ENCODE results near the gene AAGAB.

Gene AAGAB

DNA sequence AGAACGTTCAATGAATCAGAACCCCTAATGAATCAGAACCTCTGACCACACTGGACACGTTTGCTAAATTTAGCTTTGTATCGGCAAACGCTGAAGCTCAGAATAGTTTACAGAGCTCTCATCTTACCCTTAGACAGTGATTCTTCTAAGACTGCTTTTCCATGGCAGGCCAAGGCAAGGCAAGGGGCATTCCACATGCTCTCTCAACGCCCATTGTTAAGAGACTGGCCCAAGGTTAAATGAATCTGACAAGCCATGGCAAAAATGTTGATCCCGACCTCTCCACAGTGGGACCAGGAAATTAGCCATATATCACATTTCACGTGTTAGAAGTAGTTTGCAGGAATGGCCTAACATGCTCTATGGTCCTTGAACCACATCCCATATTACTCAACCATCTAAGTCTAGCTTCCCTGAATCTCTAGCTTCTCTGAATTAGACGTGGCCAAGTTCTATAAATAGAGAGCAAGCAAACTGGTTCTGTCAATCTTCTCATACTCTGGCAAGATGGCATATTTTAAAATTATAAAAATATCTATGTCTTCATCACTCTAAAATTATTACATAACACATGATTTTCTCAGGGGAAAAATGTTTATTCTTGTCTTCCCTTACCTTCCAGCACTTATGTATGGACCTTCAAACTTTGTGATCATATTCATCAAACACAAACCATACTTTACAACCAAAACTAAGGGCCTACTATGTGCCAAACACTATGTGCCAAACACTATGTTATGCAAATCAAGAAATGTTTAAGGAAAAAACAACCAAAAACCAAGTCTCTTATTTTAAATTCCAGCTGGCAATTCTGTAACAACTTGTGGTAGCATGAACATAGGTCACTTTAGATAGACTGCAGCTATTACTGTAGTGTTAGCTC lies 54.3 kb downstream of the AAGAB start:
- no peaks in the 10 kb centered on the region for H3K9me3 ChIP-seq
- no peak for TF ChIP-seq Cebpa-rat (IDR thresholded peaks at IDR 0.05)
- H3K27ac ChIP-seq, result no peak overlapping the region
- H3K36me3 ChIP-seq, result peaks cover 25% of the 10 kb centered on the region
- H3K9ac ChIP-seq, result no peak overlapping the region
- H4K20me1 ChIP-seq, result no peaks in the 10 kb centered on the region
- H3K4me1 ChIP-seq, result no peaks in the 10 kb centered on the region
- no peak overlapping the region for H3K4me3 ChIP-seq
- no peak overlapping the region for H3K4me2 ChIP-seq
- no peaks in the 10 kb centered on the region for H3K27me3 ChIP-seq

DNA sequence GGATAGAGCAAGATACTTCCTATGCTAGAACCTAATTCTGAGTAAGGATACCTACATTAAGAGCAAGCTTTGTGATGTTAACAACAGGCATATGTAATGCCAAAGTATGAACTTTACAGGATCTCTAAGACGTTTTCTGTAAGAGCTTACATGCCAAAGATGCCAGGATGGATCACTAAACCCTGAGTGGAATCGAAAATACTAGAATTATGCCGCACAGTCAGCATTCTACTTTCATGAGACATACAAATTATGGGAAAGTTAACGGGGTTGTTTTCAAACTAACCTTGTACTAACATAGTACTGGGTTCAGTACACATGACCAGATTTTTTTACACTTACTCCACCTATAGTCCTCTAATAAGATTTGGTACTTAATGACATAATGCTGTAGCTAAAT lies 55.1 kb downstream of the AAGAB start:
- Histone ChIP-seq H3K27ac (no peak overlapping the region), H3K9ac (no peak overlapping the region), H3K27me3 (no peaks in the 10 kb centered on the region), H3K4me1 (no peaks in the 10 kb centered on the region), H3K4me2 (no peak overlapping the region), H3K36me3 (peaks cover 32% of the 10 kb centered on the region), H3K4me3 (no peak overlapping the region), H4K20me1 (no peaks in the 10 kb centered on the region), H3K9me3 (no peaks in the 10 kb centered on the region)
- no peak for TF ChIP-seq Cebpa-rat (IDR thresholded peaks at IDR 0.05)

DNA sequence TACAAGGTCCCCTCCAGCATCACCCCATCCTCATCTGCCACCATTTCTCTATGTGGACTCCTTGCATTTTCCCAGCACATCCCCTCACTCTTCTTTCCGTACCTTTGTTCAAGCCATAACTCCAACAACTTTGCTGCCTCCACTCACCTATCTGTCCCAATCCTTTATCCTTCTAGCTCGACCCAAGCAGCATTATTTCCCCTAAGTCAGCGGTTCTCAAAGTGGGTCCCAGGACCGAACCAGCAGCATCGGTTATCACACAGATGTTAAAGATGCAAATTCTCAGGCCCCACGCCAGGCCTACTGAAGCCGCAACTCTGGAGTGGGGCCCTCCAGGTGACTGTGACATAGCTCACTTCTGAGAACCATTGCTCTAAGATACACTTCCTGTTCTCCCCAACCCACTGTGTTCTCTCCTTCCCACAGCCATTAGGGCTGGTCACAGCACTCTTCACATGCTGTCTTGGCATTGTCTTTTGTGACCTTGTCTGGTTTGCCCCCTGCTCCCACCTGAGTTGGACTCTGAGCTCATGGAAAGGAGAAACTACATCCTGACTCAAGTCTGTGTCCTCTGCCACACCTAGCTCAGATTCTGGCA lies 56.2 kb downstream of the AAGAB start:
- no peaks in the 10 kb centered on the region for H3K27me3 ChIP-seq
- no peak overlapping the region for H3K4me3 ChIP-seq
- H4K20me1 ChIP-seq, result no peaks in the 10 kb centered on the region; the same call in 1 of the 2 replicates
- no peak overlapping the region for H3K27ac ChIP-seq
- no peaks in the 10 kb centered on the region for H3K4me1 ChIP-seq
- H3K9ac ChIP-seq, result no peak overlapping the region
- H3K9me3 ChIP-seq, result no peaks in the 10 kb centered on the region
- H3K36me3 ChIP-seq, result peaks cover 44% of the 10 kb centered on the region
- no peak overlapping the region for H3K4me2 ChIP-seq
- TF ChIP-seq Cebpa-rat (IDR thresholded peaks at IDR 0.05), result no peak

DNA sequence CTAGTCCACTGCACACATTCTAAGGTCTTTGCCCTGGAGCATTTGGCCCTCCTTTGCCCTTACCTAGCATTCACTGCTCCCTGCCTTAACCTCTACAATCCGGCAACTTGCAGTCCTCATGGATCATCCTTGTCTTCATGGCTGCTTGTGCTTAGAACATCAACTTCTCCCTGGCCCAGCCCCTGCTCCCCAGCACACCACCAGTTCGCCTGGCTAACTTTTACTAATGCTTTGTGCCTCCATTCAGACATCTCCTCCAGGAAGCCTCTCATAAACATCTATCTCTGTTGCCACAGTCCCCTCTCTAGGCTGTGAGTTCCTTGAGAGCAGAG lies 57.1 kb downstream of the AAGAB start:
- H3K9me3 ChIP-seq, result no peaks in the 10 kb centered on the region
- no peaks in the 10 kb centered on the region for H3K27me3 ChIP-seq
- no peak for TF ChIP-seq Cebpa-rat (IDR thresholded peaks at IDR 0.05)
- no peaks in the 10 kb centered on the region; the same call in 1 of the 2 replicates for H4K20me1 ChIP-seq
- H3K4me2 ChIP-seq, result no peak overlapping the region
- H3K4me3 ChIP-seq, result no peak overlapping the region
- H3K36me3 ChIP-seq, result peaks cover 48% of the 10 kb centered on the region
- no peak overlapping the region for H3K27ac ChIP-seq
- H3K9ac ChIP-seq, result no peak overlapping the region
- H3K4me1 ChIP-seq, result no peaks in the 10 kb centered on the region

DNA sequence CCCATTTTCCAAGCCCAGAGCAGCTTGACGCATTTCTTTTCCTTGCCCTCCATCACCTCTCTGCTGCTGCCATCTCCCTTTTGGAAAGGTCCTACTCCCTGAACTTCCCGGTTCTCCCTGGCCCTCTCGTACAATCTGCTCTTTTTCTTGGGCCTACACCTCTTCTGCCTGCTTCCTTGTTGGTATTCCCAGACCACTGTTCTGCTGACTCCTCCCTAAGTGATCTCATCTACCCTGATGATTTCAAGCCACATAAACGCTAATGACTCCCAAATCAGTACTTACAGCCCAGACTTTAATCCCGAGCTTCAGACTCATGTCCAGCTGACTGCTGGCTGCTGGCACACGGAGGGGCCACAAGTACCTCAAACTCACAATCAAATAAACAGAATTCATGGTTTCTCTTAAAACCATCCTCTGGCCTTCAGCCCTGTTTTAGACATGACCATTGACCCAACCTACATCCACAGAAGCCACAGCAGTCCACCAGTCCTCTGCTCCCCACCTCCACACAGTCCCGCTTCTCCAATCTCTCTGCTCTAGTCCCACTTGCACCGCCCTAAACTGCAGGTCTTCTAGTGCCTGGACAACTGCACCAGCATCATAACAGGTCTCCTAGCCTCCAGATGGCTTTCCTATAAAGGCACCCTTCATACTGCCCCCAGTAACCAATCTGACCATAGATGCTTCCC lies 57.6 kb downstream of the AAGAB start:
- Histone ChIP-seq H3K27ac (no peak overlapping the region), H3K36me3 (peaks cover 48% of the 10 kb centered on the region), H4K20me1 (no peaks in the 10 kb centered on the region; the same call in 1 of the 2 replicates), H3K4me3 (no peak overlapping the region), H3K9me3 (no peaks in the 10 kb centered on the region), H3K4me1 (no peaks in the 10 kb centered on the region), H3K4me2 (no peak overlapping the region), H3K27me3 (no peaks in the 10 kb centered on the region), H3K9ac (no peak overlapping the region)
- TF ChIP-seq Cebpa-rat (IDR thresholded peaks at IDR 0.05), result no peak

DNA sequence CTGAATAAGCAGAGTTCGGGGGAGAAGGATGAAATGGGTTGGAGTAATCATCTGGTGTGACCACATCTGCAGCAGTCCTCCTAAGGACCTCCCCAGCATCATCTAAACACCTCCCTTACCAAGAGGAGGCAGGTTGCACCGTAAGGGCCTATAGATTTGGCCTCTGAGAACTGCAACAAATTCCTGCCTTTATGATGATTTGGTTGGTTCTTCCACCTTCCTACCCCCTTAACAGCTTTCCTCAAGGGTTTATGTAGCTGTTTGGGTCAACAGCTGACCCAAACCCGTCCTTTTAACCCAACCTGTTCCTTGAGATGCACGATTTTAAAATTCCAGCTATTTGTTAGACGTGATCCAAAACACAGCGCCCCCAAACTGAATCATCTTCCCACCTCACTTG lies 58.2 kb downstream of the AAGAB start:
- TF ChIP-seq Cebpa-rat (IDR thresholded peaks at IDR 0.05), result no peak
- H3K27ac ChIP-seq, result no peak overlapping the region

DNA sequence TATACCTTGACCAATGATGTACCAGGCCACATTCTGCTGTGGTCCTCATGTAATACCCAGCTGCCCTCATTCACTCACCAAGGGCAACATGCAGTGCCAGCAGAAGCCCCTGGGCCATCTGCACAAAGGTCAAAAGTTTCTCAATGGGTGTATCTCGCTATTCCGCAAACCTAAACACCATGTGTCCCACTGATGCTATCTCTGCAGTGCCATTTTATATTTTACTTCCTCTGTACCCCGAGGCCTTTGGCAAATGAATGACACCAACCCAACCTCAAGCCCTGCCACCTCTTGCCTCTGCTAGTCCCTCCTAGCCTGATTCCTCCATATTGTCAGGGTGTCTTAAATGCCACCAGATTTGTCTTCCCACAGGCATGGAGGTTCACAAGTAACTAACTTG lies 59.2 kb downstream of the AAGAB start:
- Histone ChIP-seq H3K27me3 (no peaks in the 10 kb centered on the region), H3K36me3 (peaks cover 56% of the 10 kb centered on the region), H3K4me1 (no peaks in the 10 kb centered on the region), H3K4me3 (no peak overlapping the region), H3K9ac (no peak overlapping the region), H3K27ac (no peak overlapping the region), H3K9me3 (no peaks in the 10 kb centered on the region), H3K4me2 (no peak overlapping the region), H4K20me1 (no peaks in the 10 kb centered on the region; the same call in 1 of the 2 replicates)
- TF ChIP-seq Cebpa-rat (IDR thresholded peaks at IDR 0.05), result no peak

More for the DNA sequence above, 58.2 kb downstream of the AAGAB start:
- no peak overlapping the region for H3K4me2 ChIP-seq
- H3K4me1 ChIP-seq, result no peaks in the 10 kb centered on the region
- no peaks in the 10 kb centered on the region for H3K9me3 ChIP-seq
- no peaks in the 10 kb centered on the region for H3K27me3 ChIP-seq
- H3K4me3 ChIP-seq, result no peak overlapping the region
- peaks cover 49% of the 10 kb centered on the region for H3K36me3 ChIP-seq
- H3K9ac ChIP-seq, result no peak overlapping the region
- H4K20me1 ChIP-seq, result no peaks in the 10 kb centered on the region; the same call in 1 of the 2 replicates

DNA sequence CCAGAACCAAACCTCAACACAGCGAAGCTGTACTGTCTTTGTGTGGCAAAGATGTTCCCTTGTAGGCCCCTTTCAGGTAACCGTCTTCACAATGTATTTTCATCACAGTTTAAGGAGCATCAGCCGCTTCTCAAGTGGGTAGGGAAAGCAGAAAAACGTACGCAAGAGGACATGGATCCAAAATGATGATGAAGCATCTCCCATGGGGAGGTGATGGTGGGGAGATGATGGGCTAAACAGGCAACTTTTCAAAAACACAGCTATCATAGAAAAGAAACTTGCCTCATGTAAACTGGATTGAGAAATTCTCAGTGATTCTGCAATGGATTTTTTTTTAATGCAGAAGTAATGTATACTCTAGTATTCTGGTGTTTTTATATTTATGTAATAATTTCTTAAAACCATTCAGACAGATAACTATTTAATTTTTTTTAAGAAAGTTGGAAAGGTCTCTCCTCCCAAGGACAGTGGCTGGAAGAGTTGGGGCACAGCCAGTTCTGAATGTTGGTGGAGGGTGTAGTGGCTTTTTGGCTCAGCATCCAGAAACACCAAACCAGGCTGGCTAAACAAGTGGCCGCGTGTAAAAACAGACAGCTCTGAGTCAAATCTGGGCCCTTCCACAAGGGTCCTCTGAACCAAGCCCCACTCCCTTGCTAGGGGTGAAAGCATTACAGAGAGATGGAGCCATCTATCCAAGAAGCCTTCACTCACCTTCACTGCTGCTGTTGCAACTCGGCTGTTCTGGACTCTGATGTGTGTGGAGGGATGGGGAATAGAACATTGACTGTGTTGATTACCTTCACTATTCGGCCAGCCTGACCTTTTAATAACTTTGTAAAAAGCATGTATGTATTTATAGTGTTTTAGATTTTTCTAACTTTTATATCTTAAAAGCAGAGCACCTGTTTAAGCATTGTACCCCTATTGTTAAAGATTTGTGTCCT lies 60.0 kb downstream of the AAGAB start:
- Histone ChIP-seq H3K4me1 (no peaks in the 10 kb centered on the region), H3K27me3 (no peaks in the 10 kb centered on the region), H3K4me3 (no peak overlapping the region), H3K27ac (no peak overlapping the region), H3K36me3 (peaks cover 65% of the 10 kb centered on the region), H3K4me2 (no peak overlapping the region), H3K9me3 (no peaks in the 10 kb centered on the region), H3K9ac (no peak overlapping the region), H4K20me1 (no peaks in the 10 kb centered on the region; the same call in 1 of the 2 replicates)
- no peak for TF ChIP-seq Cebpa-rat (IDR thresholded peaks at IDR 0.05)
